B cell (primary cell): ENCODE results near the gene HEXIM2. TPM values are rescaled to one million over a fixed set of nuclear protein-coding genes. Genes with fewer than 3 reads are reported as not detected.

Experiments used
- ATAC-seq: fragments of 200-7000 bp; cut with Tn5 transposase; one replicate; pipeline ENCODE4 v1.10.0; 2021; ENCODE audit warnings: low read depth, mild to moderate bottlenecking, moderate number of reproducible peaks, moderate library complexity
- CTCF ChIA-PET: fragments of 350-600 bp; sonication (Branson Sonifier 250); formaldehyde crosslinking; loops from one replicate; lab custom pipeline; 2021; ENCODE audit warnings: antibody characterized with exemption, inconsistent platforms; lab: Charles Lee
- POLR2A ChIA-PET: fragments of 350-600 bp; sonication (Branson Sonifier 250); formaldehyde crosslinking; loops from one replicate; lab custom pipeline; 2021; ENCODE audit warnings: antibody characterized with exemption; lab: Charles Lee
- DNase-seq: peaks from one replicate; pipeline ENCODE4 v3.0.0; 2013
- H2AFZ ChIP-seq: 2 replicates; pipeline ENCODE4 v1.6.1; 2012; ENCODE audit warnings: mild to moderate bottlenecking, low read depth, low read length; ENCODE audit not compliant: insufficient read depth, poor library complexity, severe bottlenecking
- H3K27ac ChIP-seq, 2 donors: 1 replicate in 1 of 2; 2 replicates in 1 of 2; pipeline ENCODE4 v1.5.1; 2012 to 2013; ENCODE audit warnings: low read length in 2 of 2, mild to moderate bottlenecking in 2 of 2, moderate library complexity in 1 of 2
- H3K27me3 ChIP-seq, 4 experiments: fragments of 200-600 bp in 1 of 4; sonication (generic) in 1 of 4; replicated peaks in 1 of 4; 1 replicate in 2 of 4; 2 replicates in 2 of 4; pipeline versions ENCODE4 v1.6.1 to v1.7.0; 2013 to 2016; ENCODE audit warnings: low read length in 3 of 4, mild to moderate bottlenecking in 2 of 4, mixed read lengths in 1 of 4, moderate library complexity in 1 of 4; ENCODE audit not compliant: insufficient read depth in 4 of 4, control insufficient read depth in 3 of 4; ENCODE audit errors: control extremely low read depth in 1 of 4
- H3K36me3 ChIP-seq, 2 experiments: replicated peaks in 1 of 2; 1 replicate in 1 of 2; 2 replicates in 1 of 2; pipeline versions ENCODE4 v1.6.1 to v1.7.1; 2013; ENCODE audit warnings: low read length in 1 of 2; ENCODE audit not compliant: insufficient read depth in 2 of 2, control insufficient read depth in 1 of 2; ENCODE audit errors: control extremely low read depth in 1 of 2, extremely low read depth in 1 of 2
- H3K4me1 ChIP-seq, 2 donors: fragments of 200-600 bp in 1 of 2; sonication (generic) in 1 of 2; 1 replicate in 1 of 2; 2 replicates in 1 of 2; pipeline versions ENCODE4 v1.5.1 to v1.6.1; 2013 to 2017; ENCODE audit warnings: low read length in 2 of 2; ENCODE audit not compliant: control insufficient read depth in 2 of 2, insufficient read depth in 2 of 2
- H3K4me2 ChIP-seq: replicated peaks from 2 replicates; pipeline ENCODE3; 2012; ENCODE audit warnings: mild to moderate bottlenecking, low read depth, low read length; ENCODE audit not compliant: poor library complexity, severe bottlenecking
- H3K4me3 ChIP-seq, 5 experiments: fragments of 200-600 bp in 1 of 5; sonication (generic) in 1 of 5; 1 replicate in 3 of 5; 2 replicates in 2 of 5; pipeline versions ENCODE4 v1.5.1 to v1.7.0; 2011 to 2016; ENCODE audit warnings: low read length in 4 of 5, mild to moderate bottlenecking in 4 of 5, low read depth in 2 of 5, control low read depth in 1 of 5, moderate library complexity in 1 of 5; ENCODE audit not compliant: insufficient read depth in 1 of 5; ENCODE audit errors: control extremely low read depth in 1 of 5, extremely low read depth in 1 of 5
- H3K79me2 ChIP-seq: fragments of 200-600 bp; sonication (generic); one replicate; pipeline ENCODE4 v1.6.0; 2016; ENCODE audit warnings: low read length; ENCODE audit not compliant: control insufficient read depth, insufficient read depth
- H3K9ac ChIP-seq: fragments of 200-600 bp; sonication (generic); 2 replicates; pipeline ENCODE4 v1.6.1; 2017; ENCODE audit warnings: mild to moderate bottlenecking, low read length, moderate library complexity
- H3K9me3 ChIP-seq, 3 donors: one replicate each; pipeline versions ENCODE4 v1.6.1 to v1.7.1; 2013; ENCODE audit warnings: low read length in 2 of 3; ENCODE audit not compliant: control insufficient read depth in 2 of 3, insufficient read depth in 1 of 3; ENCODE audit errors: control extremely low read depth in 1 of 3
- H4K20me1 ChIP-seq: 2 replicates; pipeline ENCODE4 v1.6.0; 2012; ENCODE audit warnings: mild to moderate bottlenecking, low read length; ENCODE audit not compliant: insufficient read depth, control insufficient read depth, poor library complexity, severe bottlenecking
- H3K27ac Mint-ChIP-seq: one replicate; pipeline ENCODE4 v1.8.0; 2021; ENCODE audit warnings: mixed read lengths
- H3K27me3 Mint-ChIP-seq: one replicate; pipeline ENCODE4 v1.8.0; 2021; ENCODE audit warnings: mixed read lengths
- H3K4me1 Mint-ChIP-seq: one replicate; pipeline ENCODE4 v1.8.0; 2021; ENCODE audit warnings: mixed read lengths
- H3K4me3 Mint-ChIP-seq: one replicate; pipeline ENCODE4 v1.8.0; 2021; ENCODE audit warnings: mixed read lengths
- H3K9me3 Mint-ChIP-seq: one replicate; pipeline ENCODE4 v1.8.0; 2022; ENCODE audit warnings: mixed read lengths; ENCODE audit not compliant: insufficient read depth
- EZH2 ChIP-seq: IDR thresholded peaks from 2 replicates; pipeline ENCODE4 v1.6.1; 2012; ENCODE audit warnings: borderline replicate concordance, low read depth, mild to moderate bottlenecking, moderate library complexity, low read length; ENCODE audit not compliant: insufficient read depth, poor library complexity, severe bottlenecking
- WGBS: methylation state at CpG from one replicate; pipeline ENCODE4 v1.1.5; 2013; ENCODE audit warnings: missing lambda C conversion rate; ENCODE audit not compliant: insufficient coverage; 5-methylcytosine and 5-hydroxymethylcytosine counted together
- intact Hi-C: fragments of 100-400 bp; cut with micrococcal nuclease; formaldehyde crosslinking; loops from one replicate; pipeline ENCODE4 v1.10.0; 2022
- polyA plus RNA-seq: library from polyadenylated mRNA; depleted of rRNA; stranded (reverse); fragments of >200 nt; gene quantifications from 2 replicates; pipeline ENCODE4 v1.2.3, GENCODE V29; 2012
- small RNA-seq: library from RNA; depleted of rRNA; stranded (forward); fragments of <200 nt; gene quantifications from one replicate; pipeline ENCODE3, GENCODE V24; 2012; ENCODE audit warnings: low replicate concordance, low read depth; ENCODE audit not compliant: insufficient read length
- total RNA-seq, 2 donors: library from RNA; stranded (reverse); fragments of 120-200 nt in 1 of 2; gene quantifications; 1 replicate in 1 of 2; 2 replicates in 1 of 2; pipeline versions ENCODE4 v1.2.3 to v1.2.4, GENCODE V29; 2013 to 2022
- TF ChIP-seq, protein P1 (sequence below): fragments of 200-600 bp; IDR thresholded peaks from one replicate; pipeline ENCODE4 v1.8.0; 2022; ENCODE audit warnings: antibody characterized with exemption, mild to moderate bottlenecking

HEXIM2 gene
- total and polyA plus RNA-seq, 2 donors (not counting 1 experiment from before 2014, with no cell fraction given), result 3.7 to 10.0 TPM

DNA sequence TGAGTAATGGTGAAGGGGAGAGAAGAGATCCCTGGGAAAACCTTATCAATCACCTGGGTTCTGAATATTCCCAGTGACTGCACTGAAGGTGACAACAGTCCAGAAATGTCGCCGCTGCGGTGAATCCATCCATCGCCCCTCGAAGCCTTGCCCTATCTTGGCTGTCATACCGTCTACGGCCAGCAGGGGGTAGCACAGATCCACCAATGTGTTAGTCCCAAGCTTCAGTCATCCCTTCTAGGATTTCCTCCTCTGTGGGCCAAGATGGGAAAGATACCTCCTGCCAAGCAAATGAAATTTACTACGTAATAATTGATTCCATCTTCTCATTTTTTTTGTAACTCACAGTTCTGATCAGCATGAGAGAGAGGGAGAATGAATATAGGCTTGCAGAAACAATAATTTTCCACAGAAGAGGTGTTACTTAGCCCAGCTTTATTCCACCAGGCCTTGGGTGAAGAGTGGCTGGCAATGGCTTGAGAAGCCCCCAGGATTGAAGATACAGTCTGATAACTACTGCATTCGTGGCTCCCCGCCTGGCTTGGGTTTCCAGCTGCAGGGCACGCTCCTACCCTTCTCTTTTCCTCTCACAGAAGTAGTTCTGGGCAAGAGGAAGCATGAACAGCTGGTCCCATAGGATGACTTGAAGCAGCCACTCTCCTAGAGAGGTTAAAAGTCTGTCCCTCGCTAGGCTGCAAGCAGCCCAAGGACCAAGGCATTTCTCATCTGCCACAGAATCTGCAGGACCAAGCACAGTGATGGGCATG lies 57.4 kb downstream of the HEXIM2 start:
- Histone ChIP-seq H3K9me3 (no peaks in the 10 kb centered on the region), H3K27me3 (no peaks in the 10 kb centered on the region), H3K36me3 (peaks cover 0 to 14% of the 10 kb centered on the region in 2 experiments), H3K4me3 (no peak overlapping the region), H3K4me2 (no peak overlapping the region), H3K79me2 (peaks cover 23% of the 10 kb centered on the region), H3K4me1 (peaks cover 19 to 37% of the 10 kb centered on the region in 2 donors), H4K20me1 (no peaks in the 10 kb centered on the region), H2AFZ (no peak overlapping the region), H3K27ac (no peak overlapping the region), H3K9ac (no peak overlapping the region)
- TF ChIP-seq, protein P1, sequence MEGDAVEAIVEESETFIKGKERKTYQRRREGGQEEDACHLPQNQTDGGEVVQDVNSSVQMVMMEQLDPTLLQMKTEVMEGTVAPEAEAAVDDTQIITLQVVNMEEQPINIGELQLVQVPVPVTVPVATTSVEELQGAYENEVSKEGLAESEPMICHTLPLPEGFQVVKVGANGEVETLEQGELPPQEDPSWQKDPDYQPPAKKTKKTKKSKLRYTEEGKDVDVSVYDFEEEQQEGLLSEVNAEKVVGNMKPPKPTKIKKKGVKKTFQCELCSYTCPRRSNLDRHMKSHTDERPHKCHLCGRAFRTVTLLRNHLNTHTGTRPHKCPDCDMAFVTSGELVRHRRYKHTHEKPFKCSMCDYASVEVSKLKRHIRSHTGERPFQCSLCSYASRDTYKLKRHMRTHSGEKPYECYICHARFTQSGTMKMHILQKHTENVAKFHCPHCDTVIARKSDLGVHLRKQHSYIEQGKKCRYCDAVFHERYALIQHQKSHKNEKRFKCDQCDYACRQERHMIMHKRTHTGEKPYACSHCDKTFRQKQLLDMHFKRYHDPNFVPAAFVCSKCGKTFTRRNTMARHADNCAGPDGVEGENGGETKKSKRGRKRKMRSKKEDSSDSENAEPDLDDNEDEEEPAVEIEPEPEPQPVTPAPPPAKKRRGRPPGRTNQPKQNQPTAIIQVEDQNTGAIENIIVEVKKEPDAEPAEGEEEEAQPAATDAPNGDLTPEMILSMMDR, result peak; percentile 93
- TF ChIP-seq EZH2, result no peak
- Mint-ChIP-seq H3K9me3 (no peaks in the 10 kb centered on the region), H3K27ac (peak overlapping the region; percentile 82), H3K4me1 (peaks cover 33% of the 10 kb centered on the region), H3K27me3 (no peaks in the 10 kb centered on the region), H3K4me3 (peak overlapping the region; percentile 86)
- ChIA-PET POLR2A (interaction anchor here (0.8 to 6.0 kb wide), 7 partner anchors 13 to 166 kb away, joined by 3 to 149 read pairs (median 4); partner anchors contain the start of gene MAP3K14), CTCF (interaction anchor here (0.6 to 15.7 kb wide), 44 partner anchors 8 to 439 kb away, joined by 3 to 737 read pairs (median 6); partner anchors contain the start of genes ACBD4, HEXIM1 and MAP3K14)
- ATAC-seq (peak; percentile 28), DNase-seq (peak; percentile 88)
- WGBS, result 30% methylated on average over 11 of the region's 12 CpGs
- intact Hi-C loops, result loop anchor here (1.0 to 2.0 kb wide), 5 partner anchors 16 to 166 kb away; no protein-coding TSS in a partner anchor

Small RNA genes lying within 50 kb of the gene (small RNA-seq; reads per million reads assigned to genes)
- not detected for gene MIR6784

Other genes starting within 250 kb of the HEXIM2 start
- not detected in 2 replicates for gene GFAP, start 246.4 kb upstream of the HEXIM2 start, total RNA-seq
- not detected in 2 replicates for gene GFAP, start 246.4 kb upstream of the HEXIM2 start, polyA plus RNA-seq
- 0.44 TPM in 1 of 2 replicates, not detected in the other for gene KIF18B, start 214.1 kb upstream of the HEXIM2 start, total RNA-seq
- 0.36 and 0.48 TPM in 2 replicates for gene KIF18B, start 214.1 kb upstream of the HEXIM2 start, polyA plus RNA-seq
- gene C1QL1, start 193.6 kb upstream of the HEXIM2 start, total RNA-seq, result not detected in 2 replicates
- not detected in 2 replicates for gene C1QL1, start 193.6 kb upstream of the HEXIM2 start, polyA plus RNA-seq
- 20.6 and 22.9 TPM in 2 replicates for gene DCAKD, start 110.2 kb upstream of the HEXIM2 start, total RNA-seq
- 18.7 and 31.5 TPM in 2 replicates for gene DCAKD, start 110.2 kb upstream of the HEXIM2 start, polyA plus RNA-seq
- 123 and 134 TPM in 2 replicates for gene NMT1, start 100.6 kb upstream of the HEXIM2 start, total RNA-seq
- 28.6 and 30.1 TPM in 2 replicates for gene NMT1, start 100.6 kb upstream of the HEXIM2 start, polyA plus RNA-seq
- gene PLCD3, start 29.4 kb upstream of the HEXIM2 start, total RNA-seq, result 2.2 and 4.1 TPM in 2 replicates
- 0.50 and 0.54 TPM in 2 replicates for gene PLCD3, start 29.4 kb upstream of the HEXIM2 start, polyA plus RNA-seq
- 39.4 and 43.6 TPM in 2 replicates for gene ACBD4, start 26.2 kb upstream of the HEXIM2 start, total RNA-seq
- 30.4 and 36.8 TPM in 2 replicates for gene ACBD4, start 26.2 kb upstream of the HEXIM2 start, polyA plus RNA-seq
- 48.9 and 49.6 TPM in 2 replicates for gene HEXIM1, start 13.4 kb upstream of the HEXIM2 start, total RNA-seq
- gene HEXIM1, start 13.4 kb upstream of the HEXIM2 start, polyA plus RNA-seq, result 20.6 and 23.7 TPM in 2 replicates
- gene FMNL1, start 60.0 kb downstream of the HEXIM2 start, total RNA-seq, result 634 and 663 TPM in 2 replicates
- 386 and 478 TPM in 2 replicates for gene FMNL1, start 60.0 kb downstream of the HEXIM2 start, polyA plus RNA-seq
- gene SPATA32, start 100.2 kb downstream of the HEXIM2 start, total RNA-seq, result 0.27 and 0.52 TPM in 2 replicates
- 0.12 and 0.26 TPM in 2 replicates for gene SPATA32, start 100.2 kb downstream of the HEXIM2 start, polyA plus RNA-seq
- gene MAP3K14, start 155.1 kb downstream of the HEXIM2 start, total RNA-seq, result 82.5 and 84.1 TPM in 2 replicates
- 58.6 and 66.1 TPM in 2 replicates for gene MAP3K14, start 155.1 kb downstream of the HEXIM2 start, polyA plus RNA-seq